PC-3 (cell line): ENCODE data around the gene AGPAT3. TPM values are rescaled to one million over a fixed set of nuclear protein-coding genes. Genes with fewer than 3 reads are reported as not detected.

Experiments used
- total RNA-seq: library from RNA; depleted of rRNA; stranded (reverse); fragments of >200 nt; gene quantifications from 2 replicates; pipeline ENCODE4 v1.2.3, GENCODE V29; 2014; rRNA removed

The AGPAT3 gene
- total RNA-seq, 1 experiment from 2014 or later = 76.1 TPM

Other genes with a start within 250 kb of the AGPAT3 start
- 1.2 and 2.4 TPM in 2 replicates for gene HSF2BP, start 205.7 kb upstream of the AGPAT3 start, total RNA-seq
- gene RRP1B, start 205.7 kb upstream of the AGPAT3 start, total RNA-seq = 44.2 and 53.0 TPM in 2 replicates
- 423 and 464 TPM in 2 replicates for gene PDXK, start 146.1 kb upstream of the AGPAT3 start, total RNA-seq
- 99.2 and 151 TPM in 2 replicates for gene CSTB, start 88.9 kb upstream of the AGPAT3 start, total RNA-seq
- 76.4 and 96.6 TPM in 2 replicates for gene RRP1, start 75.6 kb upstream of the AGPAT3 start, total RNA-seq
- gene TRAPPC10, start 147.1 kb downstream of the AGPAT3 start, total RNA-seq = 28.9 and 31.4 TPM in 2 replicates
- 8.2 and 17.0 TPM in 2 replicates for gene PWP2, start 242.2 kb downstream of the AGPAT3 start, total RNA-seq